Measurements from ENCODE around the gene NACC2.
A peak's percentile ranks its signal among the peaks of the same experiment; 100 is the strongest.

NACC2 gene

GRCh38 chr9:136050701-136051452, 44.2 kb downstream of the NACC2 start:
- peak; percentile 1; the same call in 1 of the 3 replicates for ATAC-seq
- TF ChIP-seq PPARA (CRISPR knock-in tag; IDR thresholded peaks at IDR 0.05; ENCODE audit: borderline replicate concordance) (no peak), TOX (CRISPR knock-in tag; IDR thresholded peaks at IDR 0.05; ENCODE audit: borderline replicate concordance) (no peak), CREB5 (CRISPR knock-in tag; IDR thresholded peaks at IDR 0.05; ENCODE audit: low read depth) (no peak), BACH2 (CRISPR knock-in tag; IDR thresholded peaks at IDR 0.05; ENCODE audit: borderline replicate concordance) (no peak), SNAI2 (CRISPR knock-in tag; IDR thresholded peaks at IDR 0.05) (no peak), ZNF8 (CRISPR knock-in tag; IDR thresholded peaks at IDR 0.05) (no peak), ESRRG (CRISPR knock-in tag; IDR thresholded peaks at IDR 0.05) (no peak), POU6F1 (CRISPR knock-in tag; IDR thresholded peaks at IDR 0.05; ENCODE audit: borderline replicate concordance, low read depth) (no peak), ZNF70 (CRISPR knock-in tag; IDR thresholded peaks at IDR 0.05) (no peak), TSHZ2 (CRISPR knock-in tag; IDR thresholded peaks at IDR 0.05) (no peak), ZFP3 (CRISPR knock-in tag; IDR thresholded peaks at IDR 0.05) (no peak), ARNTL (CRISPR knock-in tag; IDR thresholded peaks at IDR 0.05; ENCODE audit: borderline replicate concordance, low read depth) (no peak), CSDC2 (CRISPR knock-in tag; IDR thresholded peaks at IDR 0.05) (no peak), OSR1 (CRISPR knock-in tag; IDR thresholded peaks at IDR 0.05) (no peak), ISL1 (CRISPR knock-in tag; IDR thresholded peaks at IDR 0.05) (no peak), ZFP30 (CRISPR knock-in tag; IDR thresholded peaks at IDR 0.05) (no peak), TCF4 (CRISPR knock-in tag; IDR thresholded peaks at IDR 0.05; ENCODE audit: borderline replicate concordance) (no peak), CSRNP3 (CRISPR knock-in tag; IDR thresholded peaks at IDR 0.05) (no peak), GLIS3 (CRISPR knock-in tag; IDR thresholded peaks at IDR 0.05) (no peak)

GRCh38 chr9:136050266-136050700, 44.8 kb downstream of the NACC2 start:
- no peak for ATAC-seq

More at GRCh38 chr9:136050266-136050700, 44.8 kb downstream of the NACC2 start:
- TF ChIP-seq RARB (CRISPR knock-in tag; IDR thresholded peaks at IDR 0.05) = no peak
- TF ChIP-seq OSR1 (CRISPR knock-in tag; IDR thresholded peaks at IDR 0.05) = no peak
- TF ChIP-seq PATZ1 (CRISPR knock-in tag; IDR thresholded peaks at IDR 0.05; ENCODE audit: borderline replicate concordance) = no peak
- no peak for TF ChIP-seq CSRNP3 (CRISPR knock-in tag; IDR thresholded peaks at IDR 0.05)
- TF ChIP-seq ARNTL (CRISPR knock-in tag; IDR thresholded peaks at IDR 0.05; ENCODE audit: borderline replicate concordance, low read depth) = no peak
- no peak for TF ChIP-seq ZNF70 (CRISPR knock-in tag; IDR thresholded peaks at IDR 0.05)
- TF ChIP-seq ZFP30 (CRISPR knock-in tag; IDR thresholded peaks at IDR 0.05) = no peak
- TF ChIP-seq GLIS3 (CRISPR knock-in tag; IDR thresholded peaks at IDR 0.05) = no peak
- TF ChIP-seq TSHZ2 (CRISPR knock-in tag; IDR thresholded peaks at IDR 0.05) = no peak
- TF ChIP-seq ZNF8 (CRISPR knock-in tag; IDR thresholded peaks at IDR 0.05) = no peak
- TF ChIP-seq BACH2 (CRISPR knock-in tag; IDR thresholded peaks at IDR 0.05; ENCODE audit: borderline replicate concordance) = no peak
- no peak for TF ChIP-seq ZFP3 (CRISPR knock-in tag; IDR thresholded peaks at IDR 0.05)
